PFSK-1 (cell line): Measurements from ENCODE around the gene IL34.

ENCODE experiments used
- POLR2AphosphoS5 ChIP-seq: IDR thresholded peaks from 2 replicates; pipeline ENCODE4 v1.6.1; 2012; ENCODE audit warnings: low read depth, mild to moderate bottlenecking, control low read depth, low read length, moderate library complexity
- REST ChIP-seq, 2 experiments: IDR thresholded peaks; 2 replicates each; pipeline versions ENCODE4 v1.6.1 to v1.8.0; 2011 to 2012; ENCODE audit warnings: low read depth in 2 of 2, low read length in 2 of 2, control low read depth in 1 of 2, inconsistent platforms in 1 of 2, mild to moderate bottlenecking in 1 of 2, moderate library complexity in 1 of 2; ENCODE audit not compliant: insufficient read depth in 1 of 2
- SIN3A ChIP-seq: IDR thresholded peaks from 2 replicates; pipeline ENCODE4 v1.6.1; 2012; ENCODE audit warnings: mild to moderate bottlenecking, low read length, moderate library complexity, borderline replicate concordance; ENCODE audit not compliant: insufficient read depth
- TAF1 ChIP-seq: IDR thresholded peaks from 2 replicates; pipeline ENCODE4 v1.6.1; 2012; ENCODE audit warnings: low read length, control low read depth, borderline replicate concordance; ENCODE audit not compliant: insufficient read depth

GRCh38 chr16:70709457-70709856 is 63.1 kb downstream of the IL34 start:
- TF ChIP-seq TAF1 = no peak
- TF ChIP-seq SIN3A = no peak
- no peak for TF ChIP-seq POLR2AphosphoS5
- no peak for TF ChIP-seq REST (IDR thresholded peaks at IDR 0.05; ENCODE audit: insufficient read depth in 1 of 2, low read depth in 2 of 2, low read length in 2 of 2)
